SIG-M5 treated with dmso at 0.1 percent for 504 hours (cell line): ENCODE measurements around the gene HSPG2.

Experiments
- DNase-seq: peaks from one replicate; lab custom pipeline; 2025; ENCODE audit not compliant: unreplicated experiment; lab: John Stamatoyannopoulos, UW

The HSPG2 gene

GRCh38 chr1:21774835-21775549 is 162.1 kb downstream of the HSPG2 start:
- no peak for DNase-seq

- no peak for DNase-seq
These were observed 163.5 kb downstream of the HSPG2 start for GRCh38 chr1:21773585-21773984.
